ENCODE measurements around the gene CD22. TPM values are rescaled to one million over a fixed set of nuclear protein-coding genes. Genes with fewer than 3 reads are reported as not detected.
A peak's percentile ranks its signal among the peaks of the same experiment; 100 is the strongest.

CD22 gene
- total and polyA plus RNA-seq, 10 of the 15 experiments (the other 5 are each of a cell fraction or from before 2014, with no cell fraction given), result 23.0 to 344 (median 181) TPM

GRCh38 chr19:35348911-35349611, 20.1 kb downstream of the CD22 start:
- in situ Hi-C loops (cut with MboI), result loop anchor here (5.0 kb wide), 1 partner anchor 118 kb away; no protein-coding TSS in a partner anchor
- no peak overlapping the region for H3K4me3 ChIP-seq
- DNase-seq (ENCODE audit: low read depth, low spot score), result no peak
- TF ChIP-seq ZNF384 (IDR thresholded peaks at IDR 0.05; ENCODE audit: borderline replicate concordance, low read depth, low read length) (no peak), TCF12 (IDR thresholded peaks at IDR 0.05; ENCODE audit: low read depth, low read length) (peak; percentile 83), KLF5 (IDR thresholded peaks at IDR 0.05; ENCODE audit: partially characterized antibody) (no peak), POLR2AphosphoS2 (IDR thresholded peaks at IDR 0.05; ENCODE audit: low read depth, low read length) (peak; percentile 5), POLR2AphosphoS5 (IDR thresholded peaks at IDR 0.05; ENCODE audit: low read length) (peak; percentile 12; the same call in 1 of the 2 replicates), POLR2A (IDR thresholded peaks at IDR 0.05; ENCODE audit: low read depth, low read length) (peak; percentile 73), GATAD2B (conservative IDR thresholded peaks at IDR 0.05; ENCODE audit: low read depth) (no peak), POU2F2 (IDR thresholded peaks at IDR 0.05; ENCODE audit: borderline replicate concordance, low read depth, low read length) (0 out of 3 replicates have a peak, but pooled peaks have one; percentile 5), ATF2 (IDR thresholded peaks at IDR 0.05; ENCODE audit: low read length) (no peak; the same call in 1 of the 2 replicates), ZBED1 (IDR thresholded peaks at IDR 0.05; ENCODE audit: borderline replicate concordance) (no peak; the same call in 1 of the 2 replicates), SREBF1 (IDR thresholded peaks at IDR 0.05; ENCODE audit: low read length) (0 out of 2 replicates have a peak, but pooled peaks have one; percentile 19), PKNOX1 (IDR thresholded peaks at IDR 0.05) (no peak), ZNF687 (IDR thresholded peaks at IDR 0.05) (peak; percentile 92), PAX5 (IDR thresholded peaks at IDR 0.05; ENCODE audit: borderline replicate concordance, low read depth, low read length) (0 out of 2 replicates have a peak, but pooled peaks have one; percentile 23), SMAD5 (IDR thresholded peaks at IDR 0.05; ENCODE audit: low read depth) (0 out of 2 replicates have a peak, but pooled peaks have one; percentile 54), TCF3 (IDR thresholded peaks at IDR 0.05; ENCODE audit: borderline replicate concordance, insufficient read depth, low read depth, low read length) (peak; percentile 77)
- TF ChIP-seq, protein P1, sequence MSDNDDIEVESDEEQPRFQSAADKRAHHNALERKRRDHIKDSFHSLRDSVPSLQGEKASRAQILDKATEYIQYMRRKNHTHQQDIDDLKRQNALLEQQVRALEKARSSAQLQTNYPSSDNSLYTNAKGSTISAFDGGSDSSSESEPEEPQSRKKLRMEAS (IDR thresholded peaks at IDR 0.05; ENCODE audit: low read depth, low read length), result no peak

More at GRCh38 chr19:35348911-35349611, 20.1 kb downstream of the CD22 start:
- ChIA-PET RAD21 (ENCODE audit: unreplicated experiment) (interaction anchor here (0.6 to 6.2 kb wide), 9 partner anchors 17 to 243 kb away, joined by 3 to 127 read pairs (median 6); partner anchors contain the start of gene CD22), POLR2A (interaction anchor here (0.9 to 5.4 kb wide), 9 partner anchors 16 to 156 kb away, joined by 3 to 135 read pairs (median 3); no protein-coding TSS in a partner anchor), SMC1A (ENCODE audit: uncharacterized antibody, unreplicated experiment) (interaction anchor here (0.6 to 7.7 kb wide), 15 partner anchors 17 to 207 kb away, joined by 3 to 152 read pairs (median 4); partner anchors contain the start of gene CD22), CTCF (interaction anchor here (0.6 to 5.8 kb wide), 11 partner anchors 15 to 160 kb away, joined by 3 to 61 read pairs (median 5); no protein-coding TSS in a partner anchor)
- WGBS (ENCODE audit: insufficient coverage, insufficient replicate concordance, low lambda C conversion rate, missing lambda C conversion rate), result 58% methylated on average over 18 of the region's 18 CpGs
- no peaks in the 10 kb centered on the region for H3K27me3 ChIP-seq (replicated peaks in 1 of 2; ENCODE audit: control insufficient read depth in 2 of 2, insufficient read depth in 2 of 2, low read length in 1 of 2)
- no peaks in the 10 kb centered on the region for H4K20me1 ChIP-seq (ENCODE audit: control insufficient read depth, insufficient read depth)
- ATAC-seq (peak; percentile 3; the same call in 1 of the 3 replicates), FAIRE-seq (no peak)
- no peak overlapping the region for H2AFZ ChIP-seq (ENCODE audit: control insufficient read depth, low read depth, low read length)
- no peak overlapping the region for H3K9ac ChIP-seq (ENCODE audit: control insufficient read depth, insufficient read depth, low read length)
- peaks cover 4 to 6% of the 10 kb centered on the region in 2 experiments; a peak in 3 of 4 replicates for H3K36me3 ChIP-seq (ENCODE audit: control insufficient read depth in 2 of 2, insufficient read depth in 2 of 2, low read length in 1 of 2)
- peaks cover 59% of the 10 kb centered on the region for H3K4me1 ChIP-seq (ENCODE audit: control insufficient read depth, insufficient read depth, low read length)
- no peak overlapping the region for H3K4me2 ChIP-seq (ENCODE audit: control insufficient read depth, insufficient read depth)
- peak overlapping the region; percentile 97; the same call in 1 of the 2 replicates for H3K27ac ChIP-seq (ENCODE audit: control insufficient read depth, insufficient read depth)
- BruUV-seq (replicated peaks), result no TSS peak
- no peaks in the 10 kb centered on the region for H3K9me3 ChIP-seq (replicated peaks; ENCODE audit: control insufficient read depth, insufficient read depth, low read length)
- no peaks in the 10 kb centered on the region for H3K79me2 ChIP-seq (ENCODE audit: control insufficient read depth, insufficient read depth, low read length)
- intact Hi-C loops (cut with micrococcal nuclease; ENCODE audit: unreplicated experiment), result loop anchor here (5.0 kb wide), 3 partner anchors 42 to 248 kb away; partner anchors contain the start of gene USF2
